ENCODE data around the gene NAT14. TPM values are rescaled to one million over a fixed set of nuclear protein-coding genes. Genes with fewer than 3 reads are reported as not detected.

Gene NAT14
- total and polyA plus RNA-seq, 2 experiments from 2014 or later: 56.5 to 138 TPM

GRCh38 chr19:55535965-55536350 is 51.0 kb downstream of the NAT14 start:
- Histone ChIP-seq H3K27me3 (no peaks in the 10 kb centered on the region), H3K4me1 (ENCODE audit: low read depth) (peaks cover 4% of the 10 kb centered on the region), H3K36me3 (no peaks in the 10 kb centered on the region), H3K27ac (no peak overlapping the region), H3K4me3 (no peak overlapping the region), H3K9me3 (ENCODE audit: low read depth) (no peaks in the 10 kb centered on the region)
- no peak for TF ChIP-seq CTCF (IDR thresholded peaks at IDR 0.05; ENCODE audit: low read depth, low read length)
- no peak for DNase-seq (ENCODE audit: low read depth in 1 of 2, low spot score in 1 of 2)

GRCh38 chr19:55536366-55536765 is 51.4 kb downstream of the NAT14 start:
- TF ChIP-seq CTCF (IDR thresholded peaks at IDR 0.05; ENCODE audit: low read depth, low read length): no peak

More at GRCh38 chr19:55536366-55536765, 51.4 kb downstream of the NAT14 start:
- H3K36me3 ChIP-seq: no peaks in the 10 kb centered on the region
- H3K27ac ChIP-seq: no peak overlapping the region
- H3K9me3 ChIP-seq (ENCODE audit: low read depth): no peaks in the 10 kb centered on the region
- no peak for DNase-seq (ENCODE audit: low read depth in 1 of 2, low spot score in 1 of 2)
- H3K4me1 ChIP-seq (ENCODE audit: low read depth): peaks cover 4% of the 10 kb centered on the region
- H3K4me3 ChIP-seq: no peak overlapping the region
- no peaks in the 10 kb centered on the region for H3K27me3 ChIP-seq

Other genes with a start within 250 kb of the NAT14 start
- 87.9 and 91.7 TPM in 2 replicates for gene PPP6R1, start 226.2 kb upstream of the NAT14 start, total RNA-seq
- 98.7 and 101 TPM in 2 replicates for gene PPP6R1, start 226.2 kb upstream of the NAT14 start, polyA plus RNA-seq
- 47.2 and 77.7 TPM in 2 replicates for gene HSPBP1, start 205.1 kb upstream of the NAT14 start, total RNA-seq
- 68.9 and 123 TPM in 2 replicates for gene HSPBP1, start 205.1 kb upstream of the NAT14 start, polyA plus RNA-seq
- 34.4 and 34.7 TPM in 2 replicates for gene BRSK1, start 201.2 kb upstream of the NAT14 start, total RNA-seq
- gene BRSK1, start 201.2 kb upstream of the NAT14 start, polyA plus RNA-seq: 3.5 and 5.6 TPM in 2 replicates
- not detected in 2 replicates for gene TMEM150B, start 159.8 kb upstream of the NAT14 start, total RNA-seq
- gene TMEM150B, start 159.8 kb upstream of the NAT14 start, polyA plus RNA-seq: not detected in 2 replicates
- 58.9 and 82.4 TPM in 2 replicates for gene KMT5C, start 145.3 kb upstream of the NAT14 start, total RNA-seq
- 63.5 and 81.7 TPM in 2 replicates for gene KMT5C, start 145.3 kb upstream of the NAT14 start, polyA plus RNA-seq
- gene COX6B2, start 130.5 kb upstream of the NAT14 start, total RNA-seq: not detected in 2 replicates
- gene COX6B2, start 130.5 kb upstream of the NAT14 start, polyA plus RNA-seq: 0.06 and 0.17 TPM in 2 replicates
- not detected in 2 replicates for gene GARIN5B, start 121.9 kb upstream of the NAT14 start, total RNA-seq
- not detected in 2 replicates for gene GARIN5B, start 121.9 kb upstream of the NAT14 start, polyA plus RNA-seq
- gene IL11, start 114.7 kb upstream of the NAT14 start, total RNA-seq: 0.12 and 0.49 TPM in 2 replicates
- 0.72 TPM in 1 of 2 replicates, not detected in the other for gene IL11, start 114.7 kb upstream of the NAT14 start, polyA plus RNA-seq
- gene TMEM190, start 108.4 kb upstream of the NAT14 start, total RNA-seq: not detected in 2 replicates
- 0.85 and 1.3 TPM in 2 replicates for gene TMEM190, start 108.4 kb upstream of the NAT14 start, polyA plus RNA-seq
- gene TMEM238, start 100.9 kb upstream of the NAT14 start, total RNA-seq: 0.27 and 0.35 TPM in 2 replicates
- 1.7 and 4.0 TPM in 2 replicates for gene TMEM238, start 100.9 kb upstream of the NAT14 start, polyA plus RNA-seq
- gene RPL28, start 99.3 kb upstream of the NAT14 start, total RNA-seq: 757 and 1,325 TPM in 2 replicates
- 273 and 320 TPM in 2 replicates for gene RPL28, start 99.3 kb upstream of the NAT14 start, polyA plus RNA-seq
- gene UBE2S, start 77.4 kb upstream of the NAT14 start, total RNA-seq: 54.2 and 244 TPM in 2 replicates
- 164 and 471 TPM in 2 replicates for gene UBE2S, start 77.4 kb upstream of the NAT14 start, polyA plus RNA-seq
- gene SHISA7, start 41.9 kb upstream of the NAT14 start, total RNA-seq: not detected in 2 replicates
- gene SHISA7, start 41.9 kb upstream of the NAT14 start, polyA plus RNA-seq: not detected in 2 replicates
- 99.4 and 200 TPM in 2 replicates for gene ISOC2, start 23.5 kb upstream of the NAT14 start, total RNA-seq
- gene ISOC2, start 23.5 kb upstream of the NAT14 start, polyA plus RNA-seq: 73.9 and 89.7 TPM in 2 replicates
- gene C19orf85, start 20.4 kb upstream of the NAT14 start, total RNA-seq: not detected in 2 replicates
- not detected in 2 replicates for gene C19orf85, start 20.4 kb upstream of the NAT14 start, polyA plus RNA-seq
- gene ZNF628, start 8.6 kb upstream of the NAT14 start, total RNA-seq: 15.7 and 16.7 TPM in 2 replicates
- gene ZNF628, start 8.6 kb upstream of the NAT14 start, polyA plus RNA-seq: 0.95 and 0.96 TPM in 2 replicates
- gene SSC5D, start 3.2 kb downstream of the NAT14 start, total RNA-seq: 0.32 and 0.89 TPM in 2 replicates
- 0.15 and 0.60 TPM in 2 replicates for gene SSC5D, start 3.2 kb downstream of the NAT14 start, polyA plus RNA-seq
- gene SBK2, start 51.9 kb downstream of the NAT14 start, total RNA-seq: 2.4 and 5.3 TPM in 2 replicates
- gene SBK2, start 51.9 kb downstream of the NAT14 start, polyA plus RNA-seq: 6.8 and 7.1 TPM in 2 replicates
- 0.71 and 0.88 TPM in 2 replicates for gene SBK3, start 60.4 kb downstream of the NAT14 start, total RNA-seq
- gene SBK3, start 60.4 kb downstream of the NAT14 start, polyA plus RNA-seq: not detected in 2 replicates
- gene ZNF579, start 95.7 kb downstream of the NAT14 start, total RNA-seq: 10.3 and 13.4 TPM in 2 replicates
- gene ZNF579, start 95.7 kb downstream of the NAT14 start, polyA plus RNA-seq: 14.9 and 17.7 TPM in 2 replicates
- gene FIZ1, start 114.3 kb downstream of the NAT14 start, total RNA-seq: 12.8 and 13.6 TPM in 2 replicates
- 18.7 and 25.3 TPM in 2 replicates for gene FIZ1, start 114.3 kb downstream of the NAT14 start, polyA plus RNA-seq
- 26.5 and 29.1 TPM in 2 replicates for gene ZNF524, start 115.1 kb downstream of the NAT14 start, total RNA-seq
- 15.9 and 17.3 TPM in 2 replicates for gene ZNF524, start 115.1 kb downstream of the NAT14 start, polyA plus RNA-seq
- 7.1 and 11.2 TPM in 2 replicates for gene ZNF865, start 120.5 kb downstream of the NAT14 start, total RNA-seq
- gene ZNF865, start 120.5 kb downstream of the NAT14 start, polyA plus RNA-seq: 1.9 and 2.6 TPM in 2 replicates
- 15.1 and 15.4 TPM in 2 replicates for gene ZNF784, start 139.4 kb downstream of the NAT14 start, total RNA-seq
- 13.3 and 14.0 TPM in 2 replicates for gene ZNF784, start 139.4 kb downstream of the NAT14 start, polyA plus RNA-seq
- gene ZNF580, start 155.8 kb downstream of the NAT14 start, total RNA-seq: 78.4 and 84.9 TPM in 2 replicates
- 104 and 124 TPM in 2 replicates for gene ZNF580, start 155.8 kb downstream of the NAT14 start, polyA plus RNA-seq
- gene ZNF581, start 158.5 kb downstream of the NAT14 start, total RNA-seq: 28.4 and 42.0 TPM in 2 replicates
- gene ZNF581, start 158.5 kb downstream of the NAT14 start, polyA plus RNA-seq: 22.3 and 28.7 TPM in 2 replicates
- 42.4 and 49.2 TPM in 2 replicates for gene CCDC106, start 163.0 kb downstream of the NAT14 start, total RNA-seq
- 40.6 and 43.5 TPM in 2 replicates for gene CCDC106, start 163.0 kb downstream of the NAT14 start, polyA plus RNA-seq
- gene U2AF2, start 169.8 kb downstream of the NAT14 start, total RNA-seq: 170 and 187 TPM in 2 replicates
- gene U2AF2, start 169.8 kb downstream of the NAT14 start, polyA plus RNA-seq: 13.4 and 16.3 TPM in 2 replicates
- 144 and 164 TPM in 2 replicates for gene EPN1, start 190.0 kb downstream of the NAT14 start, total RNA-seq
- 151 and 173 TPM in 2 replicates for gene EPN1, start 190.0 kb downstream of the NAT14 start, polyA plus RNA-seq